IgD-negative memory B cell (primary cell): ENCODE measurements around the gene LPA. TPM values are rescaled to one million over a fixed set of nuclear protein-coding genes. Genes with fewer than 3 reads are reported as not detected.

ENCODE experiments used
- H3K27ac Mint-ChIP-seq, 3 donors: one replicate each; pipeline ENCODE4 v1.8.0; 2020 to 2022; ENCODE audit warnings: mild to moderate bottlenecking in 3 of 3, mixed read lengths in 3 of 3, moderate library complexity in 1 of 3
- H3K27me3 Mint-ChIP-seq: one replicate; pipeline ENCODE4 v1.8.0; 2021; ENCODE audit warnings: mixed read lengths
- H3K36me3 Mint-ChIP-seq: one replicate; pipeline ENCODE4 v1.8.0; 2020; ENCODE audit warnings: mild to moderate bottlenecking, mixed read lengths
- H3K4me1 Mint-ChIP-seq, 3 donors: one replicate each; pipeline ENCODE4 v1.8.0; 2020 to 2022; ENCODE audit warnings: mixed read lengths in 3 of 3, mild to moderate bottlenecking in 1 of 3
- H3K4me3 Mint-ChIP-seq, 4 donors: one replicate each; pipeline ENCODE4 v1.8.0; 2020 to 2022; ENCODE audit warnings: mild to moderate bottlenecking in 4 of 4, mixed read lengths in 4 of 4, moderate library complexity in 3 of 4
- H3K9me3 Mint-ChIP-seq, 3 donors: one replicate each; pipeline ENCODE4 v1.8.0; 2020 to 2021; ENCODE audit warnings: mixed read lengths in 3 of 3, mild to moderate bottlenecking in 1 of 3
- polyA plus RNA-seq: library from polyadenylated mRNA; unstranded; fragments of 300-500 nt; fragmentation: Illumina TruSeq; gene quantifications from one replicate; pipeline ENCODE4 v1.2.3, GENCODE V29; 2021

LPA gene
- polyA plus RNA-seq, 1 donor from 2014 or later = not detected

- H3K36me3 Mint-ChIP-seq = peaks cover 2% of the 10 kb centered on the region
- H3K27me3 Mint-ChIP-seq = peaks cover 9% of the 10 kb centered on the region
- no peak overlapping the region for H3K4me3 Mint-ChIP-seq
- peak overlapping the region in 1 of 3 donors; percentile 63 for H3K27ac Mint-ChIP-seq
- peaks cover 0 to 2% (median 0%) of the 10 kb centered on the region in 3 donors for H3K4me1 Mint-ChIP-seq
- H3K9me3 Mint-ChIP-seq = peaks cover 0 to 2% (median under 1%) of the 10 kb centered on the region in 3 donors
Observed at GRCh38 chr6:160509610-160510009, 154.5 kb downstream of the LPA start.

GRCh38 chr6:160508599-160508998 lies 155.5 kb downstream of the LPA start:
- peaks cover 2% of the 10 kb centered on the region for H3K36me3 Mint-ChIP-seq
- peaks cover 0 to 2% (median 0%) of the 10 kb centered on the region in 3 donors for H3K4me1 Mint-ChIP-seq
- no peak overlapping the region for H3K4me3 Mint-ChIP-seq
- peaks cover 0 to 9% (median 2%) of the 10 kb centered on the region in 3 donors for H3K9me3 Mint-ChIP-seq
- peaks cover 12% of the 10 kb centered on the region for H3K27me3 Mint-ChIP-seq
- no peak overlapping the region for H3K27ac Mint-ChIP-seq

- no peak overlapping the region for H3K27ac Mint-ChIP-seq
- H3K9me3 Mint-ChIP-seq = peaks cover 0 to 9% (median 2%) of the 10 kb centered on the region in 3 donors
- peaks cover 0 to 2% (median 0%) of the 10 kb centered on the region in 3 donors for H3K4me1 Mint-ChIP-seq
- no peaks in the 10 kb centered on the region for H3K36me3 Mint-ChIP-seq
- peaks cover 12% of the 10 kb centered on the region for H3K27me3 Mint-ChIP-seq
- no peak overlapping the region for H3K4me3 Mint-ChIP-seq
Observed at GRCh38 chr6:160507420-160507819, 156.7 kb downstream of the LPA start.

GRCh38 chr6:160505970-160506369 lies 158.1 kb downstream of the LPA start:
- Mint-ChIP-seq H3K4me3 (no peak overlapping the region), H3K36me3 (no peaks in the 10 kb centered on the region), H3K9me3 (peaks cover 0 to 9% (median 2%) of the 10 kb centered on the region in 3 donors), H3K27me3 (peaks cover 12% of the 10 kb centered on the region), H3K27ac (no peak overlapping the region), H3K4me1 (peaks cover 0 to 2% (median 0%) of the 10 kb centered on the region in 3 donors)

- peaks cover 0 to 9% (median 2%) of the 10 kb centered on the region in 3 donors for H3K9me3 Mint-ChIP-seq
- no peaks in the 10 kb centered on the region for H3K4me1 Mint-ChIP-seq
- peaks cover 8% of the 10 kb centered on the region for H3K27me3 Mint-ChIP-seq
- no peak overlapping the region for H3K4me3 Mint-ChIP-seq
- no peak overlapping the region for H3K27ac Mint-ChIP-seq
- no peaks in the 10 kb centered on the region for H3K36me3 Mint-ChIP-seq
Observed at GRCh38 chr6:160500639-160501038, 163.4 kb downstream of the LPA start.

GRCh38 chr6:160494576-160494975 lies 169.5 kb downstream of the LPA start:
- Mint-ChIP-seq H3K4me3 (no peak overlapping the region), H3K27me3 (peaks cover 3% of the 10 kb centered on the region), H3K4me1 (no peaks in the 10 kb centered on the region), H3K36me3 (no peaks in the 10 kb centered on the region), H3K9me3 (peaks cover 0 to 1% (median 0%) of the 10 kb centered on the region in 3 donors), H3K27ac (no peak overlapping the region)

- Mint-ChIP-seq H3K4me3 (no peak overlapping the region), H3K9me3 (peaks cover 0 to 1% (median 0%) of the 10 kb centered on the region in 3 donors), H3K36me3 (no peaks in the 10 kb centered on the region), H3K4me1 (no peaks in the 10 kb centered on the region), H3K27ac (no peak overlapping the region), H3K27me3 (peaks cover 2% of the 10 kb centered on the region)
Observed at GRCh38 chr6:160489091-160489490, 175.0 kb downstream of the LPA start.

GRCh38 chr6:160487116-160487515 lies 177.0 kb downstream of the LPA start:
- H3K4me1 Mint-ChIP-seq = no peaks in the 10 kb centered on the region
- peaks cover 2% of the 10 kb centered on the region for H3K27me3 Mint-ChIP-seq
- peaks cover 0 to 3% (median 1%) of the 10 kb centered on the region in 3 donors for H3K9me3 Mint-ChIP-seq
- no peak overlapping the region for H3K4me3 Mint-ChIP-seq
- no peak overlapping the region for H3K27ac Mint-ChIP-seq
- no peaks in the 10 kb centered on the region for H3K36me3 Mint-ChIP-seq

Other genes starting within 250 kb of the LPA start
- not detected for gene PLG, start 38.0 kb upstream of the LPA start, polyA plus RNA-seq